Neutrophil (primary cell): ENCODE data around the gene GRIP1.
A peak's percentile ranks its signal among the peaks of the same experiment; 100 is the strongest.

ENCODE experiments used
- H3K27ac ChIP-seq: fragments of 200-600 bp; sonication (generic); 2 replicates; pipeline ENCODE4 v1.5.1; 2016; ENCODE audit warnings: mild to moderate bottlenecking, moderate library complexity
- H3K27me3 ChIP-seq: fragments of 200-600 bp; sonication (generic); 2 replicates; pipeline ENCODE4 v1.6.0; 2016; ENCODE audit warnings: mild to moderate bottlenecking
- H3K36me3 ChIP-seq: fragments of 200-600 bp; sonication (generic); 2 replicates; pipeline ENCODE4 v1.5.1; 2017
- H3K4me1 ChIP-seq, 2 experiments: fragments of 200-600 bp in 1 of 2; sonication (generic) in 1 of 2; 1 replicate in 1 of 2; 2 replicates in 1 of 2; pipeline versions ENCODE4 v1.5.1 to v1.6.1; 2013 to 2016; ENCODE audit warnings: low read depth in 1 of 2, low read length in 1 of 2, mild to moderate bottlenecking in 1 of 2, moderate library complexity in 1 of 2; ENCODE audit not compliant: control insufficient read depth in 1 of 2, insufficient read depth in 1 of 2
- H3K4me3 ChIP-seq, 2 experiments: fragments of 200-600 bp in 1 of 2; sonication (generic) in 1 of 2; 1 replicate in 1 of 2; 2 replicates in 1 of 2; pipeline ENCODE4 v1.5.1; 2013 to 2016; ENCODE audit warnings: low read depth in 1 of 2, low read length in 1 of 2, mild to moderate bottlenecking in 1 of 2, moderate library complexity in 1 of 2
- H3K9me3 ChIP-seq: fragments of 200-600 bp; sonication (generic); 2 replicates; pipeline ENCODE4 v1.5.1; 2016
- TF ChIP-seq, protein P1 (sequence below): fragments of 200-600 bp; sonication (generic); IDR thresholded peaks from 2 replicates; pipeline ENCODE4 v1.5.1; 2016; ENCODE audit warnings: antibody characterized with exemption

The GRIP1 gene

GRCh38 chr12:66426696-66427095 lies 252.2 kb downstream of the GRIP1 start:
- TF ChIP-seq, protein P1, sequence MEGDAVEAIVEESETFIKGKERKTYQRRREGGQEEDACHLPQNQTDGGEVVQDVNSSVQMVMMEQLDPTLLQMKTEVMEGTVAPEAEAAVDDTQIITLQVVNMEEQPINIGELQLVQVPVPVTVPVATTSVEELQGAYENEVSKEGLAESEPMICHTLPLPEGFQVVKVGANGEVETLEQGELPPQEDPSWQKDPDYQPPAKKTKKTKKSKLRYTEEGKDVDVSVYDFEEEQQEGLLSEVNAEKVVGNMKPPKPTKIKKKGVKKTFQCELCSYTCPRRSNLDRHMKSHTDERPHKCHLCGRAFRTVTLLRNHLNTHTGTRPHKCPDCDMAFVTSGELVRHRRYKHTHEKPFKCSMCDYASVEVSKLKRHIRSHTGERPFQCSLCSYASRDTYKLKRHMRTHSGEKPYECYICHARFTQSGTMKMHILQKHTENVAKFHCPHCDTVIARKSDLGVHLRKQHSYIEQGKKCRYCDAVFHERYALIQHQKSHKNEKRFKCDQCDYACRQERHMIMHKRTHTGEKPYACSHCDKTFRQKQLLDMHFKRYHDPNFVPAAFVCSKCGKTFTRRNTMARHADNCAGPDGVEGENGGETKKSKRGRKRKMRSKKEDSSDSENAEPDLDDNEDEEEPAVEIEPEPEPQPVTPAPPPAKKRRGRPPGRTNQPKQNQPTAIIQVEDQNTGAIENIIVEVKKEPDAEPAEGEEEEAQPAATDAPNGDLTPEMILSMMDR, result no peak
- no peaks in the 10 kb centered on the region for H3K9me3 ChIP-seq
- no peaks in the 10 kb centered on the region for H3K4me1 ChIP-seq
- H3K27me3 ChIP-seq, result no peaks in the 10 kb centered on the region
- no peak overlapping the region for H3K4me3 ChIP-seq
- H3K36me3 ChIP-seq, result no peaks in the 10 kb centered on the region
- H3K27ac ChIP-seq, result no peak overlapping the region

- TF ChIP-seq, protein P1, result no peak
- Histone ChIP-seq H3K27me3 (no peaks in the 10 kb centered on the region), H3K36me3 (no peaks in the 10 kb centered on the region), H3K9me3 (no peaks in the 10 kb centered on the region), H3K4me1 (no peaks in the 10 kb centered on the region), H3K27ac (no peak overlapping the region), H3K4me3 (no peak overlapping the region)
These were observed 255.6 kb downstream of the GRIP1 start for GRCh38 chr12:66423266-66423665.

DNA sequence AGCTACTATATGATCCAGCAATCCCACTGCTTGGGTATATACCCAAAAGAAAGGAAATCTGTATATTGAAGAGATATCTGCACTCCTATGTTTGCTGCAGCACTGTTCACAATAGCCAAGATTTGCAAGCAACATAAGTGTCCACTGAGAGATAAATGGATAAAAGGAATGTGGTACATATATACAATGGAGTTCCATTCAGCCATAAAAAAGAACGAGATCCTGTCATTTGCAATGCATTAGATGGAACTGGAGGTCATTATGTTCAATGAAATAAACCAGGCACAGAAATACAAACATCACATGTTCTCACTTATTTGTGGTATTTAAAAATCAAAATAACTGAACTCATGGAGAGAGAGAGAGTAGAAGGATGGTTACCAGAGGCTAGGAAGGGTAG lies 260.0 kb downstream of the GRIP1 start:
- no peaks in the 10 kb centered on the region for H3K27me3 ChIP-seq
- H3K36me3 ChIP-seq, result no peaks in the 10 kb centered on the region
- no peak overlapping the region for H3K4me3 ChIP-seq
- H3K27ac ChIP-seq, result no peak overlapping the region
- H3K4me1 ChIP-seq, result no peaks in the 10 kb centered on the region
- H3K9me3 ChIP-seq, result no peaks in the 10 kb centered on the region
- TF ChIP-seq, protein P1, result no peak

DNA sequence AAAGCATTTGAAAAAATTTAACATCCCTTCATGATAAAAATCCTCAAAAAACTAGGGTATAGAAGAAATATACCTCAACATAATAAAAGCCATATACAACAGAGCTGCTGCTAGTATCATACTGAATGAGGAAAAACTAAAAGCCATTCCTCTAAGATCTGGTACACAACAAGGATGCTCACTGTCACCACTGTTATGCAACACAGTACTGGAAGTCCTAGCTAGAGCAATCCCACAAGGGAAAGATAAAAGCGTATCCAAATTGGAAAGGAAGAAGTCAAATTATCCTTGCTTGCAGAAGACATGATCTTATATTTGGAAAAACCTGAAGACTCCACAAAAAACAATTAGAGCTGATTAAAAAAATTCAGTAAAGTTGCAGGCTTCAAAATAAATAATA lies 261.7 kb downstream of the GRIP1 start:
- no peaks in the 10 kb centered on the region for H3K27me3 ChIP-seq
- no peak overlapping the region for H3K27ac ChIP-seq
- no peaks in the 10 kb centered on the region for H3K36me3 ChIP-seq
- TF ChIP-seq, protein P1, result no peak
- no peak overlapping the region for H3K4me3 ChIP-seq
- no peaks in the 10 kb centered on the region for H3K4me1 ChIP-seq
- no peaks in the 10 kb centered on the region for H3K9me3 ChIP-seq

- TF ChIP-seq, protein P1, result peak; percentile 69
- no peaks in the 10 kb centered on the region for H3K9me3 ChIP-seq
- H3K4me1 ChIP-seq, result peaks cover 11 to 20% of the 10 kb centered on the region in 2 experiments
- H3K27me3 ChIP-seq, result no peaks in the 10 kb centered on the region
- no peak overlapping the region for H3K4me3 ChIP-seq
- no peak overlapping the region for H3K27ac ChIP-seq
- no peaks in the 10 kb centered on the region for H3K36me3 ChIP-seq
These were observed 269.5 kb downstream of the GRIP1 start for GRCh38 chr12:66409195-66409871.
